COLO668 (cell line): ENCODE results near the gene ZCCHC13.
"Not testable (repeated sequence)": the region's sequence is repeated elsewhere in the genome, so short reads cannot be mapped to it uniquely, and the experiment has no call there.

Experiments used
- DNase-seq: peaks from one replicate; lab custom pipeline; 2025; ENCODE audit not compliant: unreplicated experiment; lab: John Stamatoyannopoulos, UW

ZCCHC13 gene

GRCh38 chrX:74321191-74321590, 17.2 kb downstream of the ZCCHC13 start:
- no peak for DNase-seq

- DNase-seq: no peak
These were observed 20.2 kb downstream of the ZCCHC13 start for GRCh38 chrX:74324131-74324530.

- no peak for DNase-seq
These were observed 21.4 kb downstream of the ZCCHC13 start for GRCh38 chrX:74325130-74326059.

GRCh38 chrX:74338852-74339251, 34.9 kb downstream of the ZCCHC13 start:
- DNase-seq: no peak

- DNase-seq: no peak
These were observed 36.1 kb downstream of the ZCCHC13 start for GRCh38 chrX:74340051-74340450.

GRCh38 chrX:74342211-74342610, 38.2 kb downstream of the ZCCHC13 start:
- DNase-seq: not testable (repeated sequence)

GRCh38 chrX:74343343-74344279, 39.6 kb downstream of the ZCCHC13 start:
- peak; percentile 44 for DNase-seq

- DNase-seq: no peak
These were observed 40.3 kb downstream of the ZCCHC13 start for GRCh38 chrX:74344280-74344622.

GRCh38 chrX:74346088-74346487, 42.1 kb downstream of the ZCCHC13 start:
- no peak for DNase-seq

- DNase-seq: no peak
These were observed 45.4 kb downstream of the ZCCHC13 start for GRCh38 chrX:74349387-74349786.

- DNase-seq: no peak
These were observed 47.8 kb downstream of the ZCCHC13 start for GRCh38 chrX:74351760-74352159.

- DNase-seq: no peak
These were observed 50.0 kb downstream of the ZCCHC13 start for GRCh38 chrX:74353984-74354383.
